HG02571 (cell line): Measurements from ENCODE around the gene ESRRA.
A peak's percentile ranks its signal among the peaks of the same experiment; 100 is the strongest.

Experiments used
- ATAC-seq: cut with Tn5 transposase; IDR thresholded peaks from one replicate; pipeline ENCODE4 v1.9.1; 2021; ENCODE audit warnings: mild to moderate bottlenecking, moderate library complexity; ENCODE audit not compliant: unreplicated experiment

Gene ESRRA

DNA sequence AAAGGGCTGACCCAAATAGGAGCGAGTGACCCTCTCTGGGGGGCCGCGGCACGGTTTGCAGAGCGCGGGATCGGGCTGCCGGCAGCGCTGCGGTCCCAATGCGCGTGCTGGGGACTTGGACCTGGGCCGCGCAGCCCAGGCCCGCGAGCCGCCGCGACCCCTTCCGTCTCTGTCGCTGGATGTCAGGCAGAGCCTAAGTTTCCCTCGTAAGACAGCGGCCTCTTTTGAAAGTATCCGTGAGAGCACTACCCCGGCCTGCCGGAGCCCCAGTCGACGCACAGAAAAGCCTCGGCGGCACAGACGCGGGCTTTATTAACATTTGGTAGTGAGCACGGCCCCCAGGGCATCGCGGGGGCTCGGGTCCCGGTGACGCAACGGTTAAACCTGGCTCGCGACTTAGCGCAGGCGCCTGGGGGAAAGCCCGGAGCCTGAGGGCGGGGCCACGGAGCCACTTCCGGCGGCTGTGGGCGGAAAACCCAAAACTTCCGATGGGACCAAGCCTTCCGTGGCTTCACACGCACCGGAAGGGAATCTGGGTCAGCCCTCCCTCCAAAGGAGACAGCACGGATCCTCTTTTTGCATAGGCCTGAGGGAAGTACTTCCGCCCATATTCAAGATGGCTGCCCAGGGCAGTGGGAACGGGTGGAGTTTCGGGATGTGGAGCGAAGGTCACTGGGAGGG is 35.6 kb upstream of the ESRRA start:
- peak; percentile 71 for ATAC-seq

DNA sequence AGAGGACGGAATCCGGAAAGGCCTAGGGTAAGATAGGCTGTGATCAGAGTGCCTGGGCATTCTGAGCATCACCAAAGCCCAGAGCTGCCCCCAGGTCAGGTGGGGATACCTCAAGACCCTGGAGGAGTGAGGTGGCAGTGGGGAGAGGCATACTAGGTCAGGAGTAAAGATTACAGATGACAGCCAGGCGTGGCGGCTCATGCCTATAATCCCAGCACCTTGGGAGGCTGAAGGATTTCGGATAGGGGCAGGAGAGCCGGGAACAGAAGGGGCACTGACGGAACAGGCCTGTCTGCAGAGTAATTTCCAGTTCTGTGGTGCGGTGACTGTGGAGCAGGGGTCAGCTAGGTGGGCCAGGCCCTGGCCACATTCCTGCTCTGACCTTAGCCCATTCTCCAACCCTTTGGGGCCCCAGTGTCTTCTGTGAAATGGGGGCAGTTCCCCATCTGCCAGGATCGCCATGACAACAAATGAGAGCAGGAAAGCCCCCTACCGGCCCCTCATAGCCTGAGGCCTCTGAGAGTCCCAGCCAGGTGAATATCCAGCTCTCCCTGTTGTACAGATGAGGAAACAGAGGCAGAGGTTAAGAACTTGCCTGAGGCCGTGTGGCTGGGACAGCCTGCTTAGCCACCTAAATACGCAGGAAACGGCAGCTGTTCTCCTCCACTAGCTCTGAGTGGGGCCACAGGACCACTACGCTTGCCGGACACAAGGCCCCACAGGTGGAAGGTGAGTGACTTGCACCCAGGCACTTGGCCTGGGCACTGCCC is 30.1 kb upstream of the ESRRA start:
- no peak for ATAC-seq

DNA sequence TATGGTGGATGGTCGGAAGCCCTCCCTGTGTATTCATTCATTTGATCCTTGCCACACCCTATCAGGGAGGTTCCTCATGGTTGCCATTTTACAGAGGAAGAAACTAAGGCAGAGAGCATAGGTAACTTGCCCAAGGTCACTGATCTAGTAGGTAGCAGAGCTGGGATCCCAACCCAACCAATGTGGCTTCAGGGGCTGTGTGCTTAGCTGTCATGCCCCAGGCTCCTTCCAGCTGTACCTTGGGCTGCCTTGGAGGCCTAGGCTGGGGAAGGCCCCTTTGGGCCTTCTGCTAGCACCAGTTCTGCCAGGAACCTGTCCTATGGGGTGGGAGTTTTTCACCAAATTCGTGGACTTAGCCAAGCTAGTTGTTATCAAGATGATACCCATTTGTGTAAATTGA is 29.5 kb upstream of the ESRRA start:
- no peak for ATAC-seq

DNA sequence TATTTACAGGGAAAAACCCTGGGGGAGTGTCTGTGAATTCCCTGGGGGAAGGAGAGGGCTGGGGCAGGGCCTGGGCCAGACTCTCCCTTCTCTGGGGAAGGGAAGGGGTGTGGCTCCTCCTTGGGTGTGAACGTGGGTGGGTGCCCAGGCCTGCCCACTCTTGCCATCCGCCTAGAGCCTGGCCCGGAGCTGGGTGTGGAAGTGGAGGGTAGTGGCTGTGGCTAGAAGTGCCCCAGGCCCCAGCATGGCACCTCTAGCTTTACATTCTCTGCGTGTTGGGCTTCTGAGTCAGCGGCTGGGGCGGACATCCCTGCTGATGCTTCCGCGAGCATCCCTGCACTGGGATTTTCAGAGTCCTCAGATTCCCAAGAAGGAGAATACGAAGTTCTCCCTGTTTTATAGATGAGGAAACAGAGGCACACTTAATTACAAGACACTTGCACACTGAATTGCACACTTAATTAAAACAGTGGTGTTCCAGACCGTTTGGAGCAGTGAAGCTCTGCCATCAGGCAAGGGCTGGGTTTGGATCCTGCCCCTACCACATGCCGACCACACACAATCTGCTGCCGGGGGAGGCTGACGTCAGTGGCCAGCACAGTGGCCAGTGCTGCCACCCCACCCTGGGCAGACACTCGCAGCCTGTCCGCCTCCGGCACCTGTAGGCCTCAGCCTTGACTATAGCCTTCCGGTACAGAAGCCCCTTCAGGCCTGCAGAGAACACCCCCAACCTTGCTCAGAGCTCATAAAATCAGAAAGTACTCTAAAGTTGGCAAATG is 28.5 kb upstream of the ESRRA start:
- no peak for ATAC-seq

DNA sequence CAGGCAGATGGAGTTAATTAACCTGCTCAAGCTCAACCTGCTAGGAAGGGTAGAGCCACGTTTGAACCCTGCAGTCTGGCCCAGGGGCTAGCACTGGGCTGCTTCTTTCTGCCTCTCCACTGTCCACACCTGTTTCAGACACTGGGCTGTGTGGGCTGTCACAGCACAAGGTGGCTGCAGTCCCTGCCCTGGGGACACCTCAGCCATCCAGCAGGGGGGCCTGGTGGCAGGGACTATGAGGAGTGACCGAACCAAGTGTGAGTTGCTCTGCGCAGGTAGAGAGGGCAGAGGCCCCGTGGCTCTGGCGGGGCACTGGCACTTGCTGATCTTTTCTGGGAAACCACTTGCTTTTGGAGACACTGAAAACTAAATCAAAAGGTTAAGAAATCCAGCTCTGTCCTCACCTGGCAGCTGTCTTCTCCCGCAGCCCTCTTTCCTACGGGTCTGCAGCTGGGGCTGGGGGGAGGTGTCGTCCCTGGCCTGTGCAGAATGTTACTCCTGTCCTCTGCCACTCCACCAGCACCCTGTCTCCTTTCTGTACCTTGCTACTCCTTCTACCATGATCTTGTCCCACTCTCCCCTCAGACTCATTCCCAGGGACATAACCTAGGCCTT is 26.6 kb upstream of the ESRRA start:
- ATAC-seq, result no peak

DNA sequence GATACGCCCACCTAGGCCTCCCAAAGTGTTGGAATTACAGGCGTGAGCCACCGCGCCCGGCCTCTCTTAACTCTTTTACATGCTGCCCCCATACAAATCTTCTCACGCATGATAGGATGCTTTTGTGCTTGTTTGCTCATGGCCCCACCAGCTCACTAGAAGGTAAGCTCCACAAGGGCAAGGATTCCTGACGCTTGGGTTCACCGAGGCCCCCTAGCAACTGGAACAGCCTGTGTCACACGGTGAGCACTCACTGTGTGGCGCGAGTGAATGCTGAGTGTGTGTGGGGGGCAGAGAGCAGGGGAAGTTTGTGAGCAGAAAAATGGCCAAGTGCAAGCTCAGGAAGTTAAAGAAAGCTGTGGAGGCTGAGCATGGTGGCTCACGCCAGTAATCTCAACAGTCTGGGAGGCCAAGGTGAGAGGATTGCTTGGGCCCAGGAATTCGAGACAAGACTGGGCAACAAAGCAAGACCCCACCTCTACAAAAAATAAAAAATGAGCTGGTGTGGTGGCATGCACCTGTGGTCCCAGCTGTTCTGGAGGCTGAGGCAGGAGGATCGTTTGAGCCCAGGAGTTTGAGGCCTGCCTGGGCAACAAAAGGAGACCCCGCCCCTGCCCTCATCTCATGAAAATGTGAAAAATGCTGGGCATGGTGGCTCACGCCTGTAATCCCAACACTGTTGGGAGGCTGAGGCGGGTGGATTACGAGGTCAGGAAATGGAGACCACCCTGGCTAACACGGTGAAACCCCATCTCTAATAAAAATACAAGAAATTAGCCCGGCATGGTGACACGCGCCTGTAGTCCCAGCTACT is 23.2 kb upstream of the ESRRA start:
- no peak for ATAC-seq

DNA sequence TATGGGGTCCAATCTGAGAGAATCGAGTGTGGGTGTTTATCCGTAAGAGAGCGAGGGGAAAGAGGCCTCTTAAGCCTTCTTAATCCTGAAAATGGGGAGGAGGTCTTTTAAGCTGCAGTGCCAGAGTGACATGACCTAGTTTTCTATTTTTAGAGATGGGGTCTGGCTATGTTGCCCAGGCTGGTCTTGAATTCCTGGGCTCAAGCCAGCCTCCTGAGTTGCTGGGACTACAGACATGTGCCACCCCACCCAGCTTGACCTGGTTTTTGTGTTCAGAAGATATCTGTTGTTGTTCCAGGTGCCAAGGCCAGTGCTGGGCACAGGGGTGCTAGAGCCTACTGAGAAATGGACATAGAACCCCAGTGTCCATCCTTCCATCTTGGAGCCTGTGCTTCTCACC is 22.2 kb upstream of the ESRRA start:
- no peak for ATAC-seq

DNA sequence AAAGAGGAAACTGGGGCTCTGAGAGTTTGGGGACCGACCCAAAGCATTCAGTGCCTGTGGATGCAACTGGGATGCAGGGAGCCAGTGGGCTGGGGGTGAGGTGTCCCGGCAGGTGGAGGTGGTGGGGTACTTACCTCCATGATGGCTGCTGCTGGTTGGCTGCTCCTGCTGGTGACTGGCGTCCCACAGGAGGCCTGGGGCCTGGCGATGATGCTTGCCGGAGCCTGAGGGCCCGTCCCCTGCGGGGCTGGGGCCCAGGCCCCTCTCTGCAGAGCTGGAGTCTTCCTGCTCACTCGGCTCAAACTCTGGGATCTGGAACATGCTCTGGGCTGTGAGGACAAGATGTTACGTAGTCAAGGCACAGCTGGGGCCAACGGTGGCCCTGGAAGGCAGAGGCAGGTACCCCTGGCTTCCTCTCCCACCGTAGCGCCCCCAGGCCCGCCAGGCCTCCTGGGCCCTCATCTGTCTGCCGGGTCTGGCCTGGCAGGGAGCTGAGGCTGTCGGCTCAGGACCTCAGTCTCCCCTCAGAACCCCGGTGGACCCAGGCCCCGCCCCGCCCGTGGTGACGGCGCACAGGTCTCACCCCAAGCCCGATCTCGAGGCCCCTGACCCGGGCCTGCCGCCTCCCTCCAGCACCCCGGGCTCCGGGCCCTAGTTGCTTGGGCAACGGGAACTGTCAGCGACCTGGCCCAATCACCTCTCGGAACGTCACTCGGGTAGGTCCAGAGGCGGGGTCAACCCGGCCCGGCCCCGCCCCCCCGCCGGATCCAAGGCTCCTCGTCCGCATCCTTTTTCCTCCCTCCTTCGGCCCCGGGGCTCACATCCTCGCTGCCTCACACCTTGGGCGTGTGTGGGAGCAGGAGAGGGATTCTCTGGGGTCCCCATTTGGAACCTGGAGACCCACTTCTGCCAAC is 21.0 kb upstream of the ESRRA start, which contains the start of gene BAD:
Gene BAD, minus strand, starts transcription at position 618 of the 914 bp plus-strand sequence. Its CDS starts 297 bp downstream, at position 321.
- ATAC-seq, result peak; percentile 59

DNA sequence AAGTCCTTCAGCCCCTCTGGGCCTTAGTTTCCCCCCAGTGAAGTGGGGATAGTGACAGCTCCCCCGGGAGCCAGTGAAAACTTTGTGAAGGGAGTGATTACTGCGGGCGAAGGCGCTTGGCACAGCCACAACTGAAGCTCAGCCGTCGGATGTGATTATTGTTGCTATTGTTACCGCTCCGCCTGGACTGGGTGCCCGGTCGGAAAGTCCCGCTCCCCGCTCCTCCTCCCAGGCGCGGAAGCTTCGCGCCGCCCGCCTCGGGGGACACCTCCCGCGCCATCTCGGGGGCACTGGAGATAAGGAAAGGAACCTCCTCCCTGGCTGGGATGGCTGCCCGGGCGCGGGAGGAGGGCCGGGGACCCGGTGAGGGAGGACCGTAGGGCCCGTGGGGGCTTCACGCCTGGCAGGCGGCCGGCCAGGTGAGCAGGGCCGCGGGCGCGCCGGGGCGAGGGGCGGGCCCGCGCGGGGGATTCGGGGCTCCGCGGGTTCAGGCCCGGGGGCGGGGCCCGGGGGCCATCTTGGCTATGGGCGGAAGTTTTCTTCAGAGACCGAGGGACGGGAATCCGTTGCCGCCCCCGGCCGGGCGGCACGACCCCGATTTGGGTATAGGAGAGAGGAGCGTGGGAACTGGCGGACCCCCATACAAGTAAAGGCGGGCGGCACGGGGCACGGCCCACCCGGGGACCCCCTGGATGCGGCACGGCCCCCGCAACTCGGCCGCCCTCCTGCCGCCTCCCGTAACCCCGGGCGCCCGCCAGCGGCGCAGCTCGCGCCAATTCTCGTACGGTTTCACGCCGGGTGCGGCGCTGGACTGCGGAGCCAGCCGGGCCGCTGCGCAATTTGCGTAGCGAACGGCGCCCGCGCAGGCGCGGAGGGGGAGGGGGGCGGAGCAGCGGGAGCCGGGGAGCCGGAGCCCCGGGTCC is 20.1 kb upstream of the ESRRA start, which contains the start of gene GPR137:
Gene GPR137, plus strand, starts transcription at position 887 of the 923 bp plus-strand sequence. CDS start 677 bp downstream, outside the sequence.
- ATAC-seq, result peak; percentile 54

DNA sequence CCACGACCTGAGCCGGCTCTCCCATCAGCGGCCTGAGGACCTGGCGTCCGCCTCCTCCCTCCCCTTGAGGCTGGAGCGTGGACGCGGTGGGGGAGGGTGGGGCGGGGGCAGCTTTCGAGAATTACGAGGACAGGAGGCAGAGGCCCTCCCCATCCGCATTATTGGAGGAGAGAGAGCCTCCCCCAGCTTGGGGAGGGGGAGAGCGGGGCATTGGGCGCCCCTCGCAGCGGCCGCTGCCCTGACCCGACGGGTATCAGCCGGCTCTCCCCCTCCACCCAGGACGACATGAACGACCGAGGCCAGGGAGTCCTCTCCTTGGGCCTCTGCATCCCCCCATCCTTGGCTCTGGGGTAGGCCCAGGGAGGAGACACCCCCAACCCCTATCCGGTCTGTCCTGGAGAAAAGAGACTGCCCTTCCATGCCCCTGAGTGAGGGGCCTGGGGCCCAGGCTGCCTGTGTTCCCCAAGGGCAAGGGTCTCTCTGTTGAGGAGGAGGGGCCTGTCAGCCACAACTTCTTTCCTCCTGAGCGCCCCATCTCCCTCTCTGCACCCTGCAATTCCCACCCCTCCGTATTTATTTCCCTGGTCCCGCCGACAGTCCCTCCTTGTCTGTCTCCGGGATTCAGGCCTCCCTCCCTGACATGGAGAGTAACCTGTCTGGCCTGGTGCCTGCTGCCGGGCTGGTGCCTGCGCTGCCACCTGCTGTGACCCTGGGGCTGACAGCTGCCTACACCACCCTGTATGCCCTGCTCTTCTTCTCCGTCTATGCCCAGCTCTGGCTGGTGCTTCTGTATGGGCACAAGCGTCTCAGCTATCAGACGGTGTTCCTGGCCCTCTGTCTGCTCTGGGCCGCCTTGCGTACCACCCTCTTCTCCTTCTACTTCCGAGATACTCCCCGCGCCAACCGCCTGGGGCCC is 19.2 kb upstream of the ESRRA start:
- no peak for ATAC-seq

DNA sequence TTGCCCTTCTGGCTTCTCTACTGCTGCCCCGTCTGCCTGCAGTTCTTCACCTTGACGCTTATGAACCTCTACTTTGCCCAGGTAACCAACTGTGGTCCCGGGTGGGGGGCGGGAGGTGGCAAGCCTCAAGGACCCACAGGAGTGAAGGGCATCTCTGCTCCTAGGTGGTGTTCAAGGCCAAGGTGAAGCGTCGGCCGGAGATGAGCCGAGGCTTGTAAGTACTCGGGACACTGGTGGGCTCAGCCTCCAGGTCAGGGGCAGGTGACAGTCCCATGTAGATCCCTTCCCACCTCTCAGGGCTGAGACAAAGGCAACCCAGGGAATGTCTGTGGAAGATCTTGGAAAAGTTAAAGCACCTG is 18.5 kb upstream of the ESRRA start:
- no peak for ATAC-seq

DNA sequence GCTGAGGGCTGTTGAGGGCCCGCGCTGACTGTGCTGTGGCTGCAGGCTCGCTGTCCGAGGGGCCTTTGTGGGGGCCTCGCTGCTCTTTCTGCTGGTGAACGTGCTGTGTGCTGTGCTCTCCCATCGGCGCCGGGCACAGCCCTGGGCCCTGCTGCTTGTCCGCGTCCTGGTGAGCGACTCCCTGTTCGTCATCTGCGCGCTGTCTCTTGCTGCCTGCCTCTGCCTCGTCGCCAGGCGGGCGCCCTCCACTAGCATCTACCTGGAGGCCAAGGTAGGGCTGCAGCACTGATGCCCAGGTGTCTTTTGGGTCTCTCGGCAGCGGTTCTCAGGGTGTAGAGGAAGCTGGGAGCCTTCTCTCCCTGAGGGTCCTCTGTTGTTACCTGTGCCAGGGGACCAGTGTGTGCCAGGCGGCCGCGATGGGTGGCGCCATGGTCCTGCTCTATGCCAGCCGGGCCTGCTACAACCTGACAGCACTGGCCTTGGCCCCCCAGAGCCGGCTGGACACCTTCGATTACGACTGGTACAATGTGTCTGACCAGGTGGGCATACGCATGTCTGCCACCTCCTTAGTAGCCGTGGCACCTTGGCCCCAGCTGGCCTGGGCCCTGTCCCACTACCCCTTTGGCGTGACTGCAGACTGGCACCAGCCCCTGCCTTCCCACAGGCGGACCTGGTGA is 17.5 kb upstream of the ESRRA start:
- no peak for ATAC-seq

DNA sequence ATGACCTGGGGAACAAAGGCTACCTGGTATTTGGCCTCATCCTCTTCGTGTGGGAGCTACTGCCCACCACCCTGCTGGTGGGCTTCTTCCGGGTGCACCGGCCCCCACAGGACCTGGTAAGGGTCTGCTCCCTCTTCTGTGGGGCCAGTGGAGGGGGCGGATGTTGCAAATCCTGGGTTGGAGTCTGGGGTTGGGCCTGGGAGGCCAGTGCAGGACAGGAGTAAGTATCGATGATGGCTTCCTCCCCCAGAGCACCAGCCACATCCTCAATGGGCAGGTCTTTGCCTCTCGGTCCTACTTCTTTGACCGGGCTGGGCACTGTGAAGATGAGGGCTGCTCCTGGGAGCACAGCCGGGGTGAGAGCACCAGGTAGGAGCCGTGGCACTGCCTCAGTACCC is 17.0 kb upstream of the ESRRA start:
- no peak for ATAC-seq

DNA sequence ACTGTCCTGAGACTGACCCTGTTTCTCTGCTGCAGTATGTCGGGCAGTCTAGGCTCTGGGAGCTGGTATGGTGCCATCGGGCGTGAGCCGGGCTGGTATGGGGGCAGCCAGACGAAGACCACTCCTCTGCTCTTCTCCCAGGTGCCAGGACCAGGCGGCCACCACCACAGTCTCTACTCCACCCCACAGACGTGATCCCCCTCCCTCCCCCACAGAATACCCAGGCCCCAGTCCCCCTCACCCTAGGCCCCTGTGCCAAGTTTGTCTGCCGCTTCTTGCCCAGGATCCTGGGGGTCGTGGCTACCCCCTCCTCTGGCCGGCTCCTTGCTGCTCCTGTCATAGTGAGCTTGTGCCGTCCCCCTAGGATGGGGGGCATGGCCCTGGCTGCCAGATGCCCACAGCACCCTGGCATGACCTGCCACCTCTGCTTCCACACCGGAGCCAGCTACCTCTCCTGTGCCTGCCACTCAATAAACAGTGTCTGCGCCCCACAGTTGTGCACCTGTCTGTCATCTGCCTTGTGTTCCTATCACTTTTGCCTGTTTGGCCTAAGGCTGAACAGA is 16.2 kb upstream of the ESRRA start:
- ATAC-seq, result no peak

DNA sequence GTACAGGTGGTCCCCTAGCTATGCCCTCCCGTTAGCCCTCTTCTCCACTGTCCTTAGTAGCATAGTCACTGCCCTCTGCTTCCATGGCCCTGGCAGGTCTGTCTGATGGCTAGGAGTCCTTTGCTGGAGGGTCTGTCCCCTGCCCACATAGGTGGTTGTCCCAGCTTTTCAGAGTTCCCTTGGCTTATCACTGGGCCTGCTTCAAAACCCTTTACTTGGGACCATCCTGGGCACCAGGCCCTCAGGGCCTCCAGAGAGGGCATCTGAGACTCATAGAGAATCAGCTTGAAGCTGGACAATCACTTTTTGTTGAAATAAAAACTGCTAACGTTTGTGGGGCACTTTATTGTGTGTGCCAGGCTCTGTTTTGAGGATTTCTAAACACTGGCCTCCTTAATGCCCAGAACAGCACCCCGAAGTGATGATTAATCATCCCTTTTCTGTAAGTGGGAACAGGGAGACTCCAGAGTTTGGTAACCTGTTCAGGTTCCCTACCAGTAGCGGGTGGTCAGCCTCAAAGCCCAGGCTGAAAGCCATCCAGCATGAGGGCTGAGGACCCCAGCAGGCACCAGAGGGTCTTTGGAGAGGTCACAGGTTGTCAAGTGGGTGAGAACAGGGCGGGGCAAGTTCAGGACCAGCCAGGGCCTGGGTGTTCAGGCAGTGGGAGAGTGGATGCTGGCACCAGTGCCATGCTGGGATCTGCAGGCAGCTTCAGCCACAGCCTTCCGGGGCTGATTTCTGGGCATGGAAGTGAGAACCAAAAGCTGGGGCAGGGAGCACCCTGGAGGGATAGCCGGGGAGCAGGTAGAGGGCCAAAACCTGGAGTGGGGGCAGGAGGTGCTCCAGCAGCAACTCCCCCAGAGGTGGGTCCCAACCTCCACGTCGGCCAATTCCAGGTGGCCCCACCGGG is 14.7 kb upstream of the ESRRA start:
- ATAC-seq, result no peak
